IPS DF 6.9 (cell line): ENCODE data around the gene HNRNPC.
A peak's percentile ranks its signal among the peaks of the same experiment; 100 is the strongest.
"Not testable (repeated sequence)": the region's sequence is repeated elsewhere in the genome, so short reads cannot be mapped to it uniquely, and the experiment has no call there.

Source experiments
- DNase-seq: peaks from one replicate; pipeline ENCODE4 v3.0.0-alpha.2; 2013; ENCODE audit warnings: low read depth, low spot score
- H3K27ac ChIP-seq: one replicate; pipeline ENCODE4 v1.5.1; 2013; ENCODE audit warnings: low read length, control low read depth
- H3K27me3 ChIP-seq: 2 replicates; pipeline ENCODE4 v1.6.1; 2013; ENCODE audit warnings: mild to moderate bottlenecking, low read length; ENCODE audit not compliant: control insufficient read depth, insufficient read depth
- H3K36me3 ChIP-seq: 2 replicates; pipeline ENCODE4 v1.6.1; 2013; ENCODE audit warnings: low read length; ENCODE audit not compliant: control insufficient read depth, insufficient read depth
- H3K4me1 ChIP-seq: 2 replicates; pipeline ENCODE4 v1.6.1; 2013; ENCODE audit warnings: low read length; ENCODE audit not compliant: control insufficient read depth, insufficient read depth
- H3K4me3 ChIP-seq: 2 replicates; pipeline ENCODE4 v1.5.1; 2013; ENCODE audit warnings: mild to moderate bottlenecking, low read length
- H3K9me3 ChIP-seq: 2 replicates; pipeline ENCODE4 v1.6.1; 2013; ENCODE audit warnings: low read length, inconsistent platforms; ENCODE audit not compliant: control insufficient read depth, insufficient read depth
- WGBS: extraction: QIAGEN DNeasy Blood & Tissue Kit; methylation state at CpG from one replicate; pipeline ENCODE4 v1.1.7; 2013; ENCODE audit warnings: mixed read lengths, missing lambda C conversion rate; ENCODE audit not compliant: insufficient read length, insufficient coverage; 5-methylcytosine and 5-hydroxymethylcytosine counted together

HNRNPC gene

GRCh38 chr14:21269252-21270046, at the start of gene HNRNPC:
TSS of gene HNRNPC (minus strand) at chr14:21269442. CDS start at chr14:21234193, 35,249 bp downstream.
- Histone ChIP-seq H3K27me3 (no peaks in the 10 kb centered on the region), H3K9me3 (no peaks in the 10 kb centered on the region), H3K4me3 (peak within 1 kb of the TSS; percentile 89), H3K4me1 (no peaks in the 10 kb centered on the region), H3K27ac (no peak within 1 kb of the TSS), H3K36me3 (peaks cover 5% of the 10 kb centered on the region; the same call in 1 of the 2 replicates)
- WGBS: no CpG with 5 or more reads among the region's 49 CpGs
- peak; percentile 100 for DNase-seq

GRCh38 chr14:21317398-21317797, 48.2 kb upstream of the HNRNPC start:
- no peaks in the 10 kb centered on the region for H3K27me3 ChIP-seq
- H3K4me3 ChIP-seq: no peak overlapping the region
- no peaks in the 10 kb centered on the region for H3K36me3 ChIP-seq
- H3K9me3 ChIP-seq: no peaks in the 10 kb centered on the region
- no peak overlapping the region for H3K27ac ChIP-seq
- WGBS: no CpG with 5 or more reads among the region's 3 CpGs
- H3K4me1 ChIP-seq: no peaks in the 10 kb centered on the region
- no peak for DNase-seq

GRCh38 chr14:21313512-21313911, 44.3 kb upstream of the HNRNPC start:
- no peaks in the 10 kb centered on the region for H3K9me3 ChIP-seq
- DNase-seq: no peak
- no peaks in the 10 kb centered on the region for H3K27me3 ChIP-seq
- no peaks in the 10 kb centered on the region for H3K36me3 ChIP-seq
- no peak overlapping the region for H3K4me3 ChIP-seq
- no peaks in the 10 kb centered on the region for H3K4me1 ChIP-seq
- H3K27ac ChIP-seq: no peak overlapping the region
- no CpG with 5 or more reads among the region's 12 CpGs for WGBS

- WGBS: no CpG with 5 or more reads among the region's 2 CpGs
- no peaks in the 10 kb centered on the region; the same call in 1 of the 2 replicates for H3K4me1 ChIP-seq
These were observed 42.4 kb upstream of the HNRNPC start for GRCh38 chr14:21311614-21312013.

GRCh38 chr14:21309956-21310355, 40.7 kb upstream of the HNRNPC start:
- Histone ChIP-seq H3K27ac (no peak overlapping the region), H3K36me3 (no peaks in the 10 kb centered on the region), H3K4me1 (no peaks in the 10 kb centered on the region; the same call in 1 of the 2 replicates), H3K4me3 (no peak overlapping the region), H3K27me3 (no peaks in the 10 kb centered on the region), H3K9me3 (no peaks in the 10 kb centered on the region)
- WGBS: no CpG with 5 or more reads among the region's 3 CpGs
- no peak for DNase-seq

More at GRCh38 chr14:21311614-21312013, 42.4 kb upstream of the HNRNPC start:
- Histone ChIP-seq H3K4me3 (no peak overlapping the region), H3K27ac (no peak overlapping the region), H3K27me3 (no peaks in the 10 kb centered on the region), H3K36me3 (no peaks in the 10 kb centered on the region), H3K9me3 (no peaks in the 10 kb centered on the region)
- DNase-seq: no peak

- H3K4me3 ChIP-seq: no peak overlapping the region
- no CpG with 5 or more reads among the region's 8 CpGs for whole genome bisulfite sequencing
- H3K4me1 ChIP-seq: no peaks in the 10 kb centered on the region; the same call in 1 of the 2 replicates
- no peak overlapping the region for H3K27ac ChIP-seq
- DNase-seq: no peak
- no peaks in the 10 kb centered on the region for H3K36me3 ChIP-seq
- H3K27me3 ChIP-seq: no peaks in the 10 kb centered on the region
- H3K9me3 ChIP-seq: no peaks in the 10 kb centered on the region
These were observed 40.0 kb upstream of the HNRNPC start for GRCh38 chr14:21309238-21309636.

- no CpG with 5 or more reads among the region's 16 CpGs for WGBS
- no peak overlapping the region for H3K27ac ChIP-seq
These were observed 39.4 kb upstream of the HNRNPC start for GRCh38 chr14:21308479-21309237.

GRCh38 chr14:21308132-21308478, 38.9 kb upstream of the HNRNPC start:
- H3K4me3 ChIP-seq: peak overlapping the region; percentile 37; the same call in 1 of the 2 replicates
- H3K27ac ChIP-seq: no peak overlapping the region
- H3K36me3 ChIP-seq: no peaks in the 10 kb centered on the region
- H3K4me1 ChIP-seq: no peaks in the 10 kb centered on the region; the same call in 1 of the 2 replicates
- no peak for DNase-seq
- H3K27me3 ChIP-seq: no peaks in the 10 kb centered on the region
- no peaks in the 10 kb centered on the region for H3K9me3 ChIP-seq

More at GRCh38 chr14:21308479-21309237, 39.4 kb upstream of the HNRNPC start:
- Histone ChIP-seq H3K27me3 (no peaks in the 10 kb centered on the region), H3K9me3 (no peaks in the 10 kb centered on the region), H3K4me1 (no peaks in the 10 kb centered on the region; the same call in 1 of the 2 replicates), H3K4me3 (peak overlapping the region; percentile 37; the same call in 1 of the 2 replicates), H3K36me3 (no peaks in the 10 kb centered on the region)
- peak; percentile 92 for DNase-seq

- Histone ChIP-seq H3K4me1 (no peaks in the 10 kb centered on the region; the same call in 1 of the 2 replicates), H3K27ac (no peak overlapping the region), H3K36me3 (no peaks in the 10 kb centered on the region), H3K9me3 (no peaks in the 10 kb centered on the region), H3K27me3 (no peaks in the 10 kb centered on the region), H3K4me3 (no peak overlapping the region)
- DNase-seq: no peak
- no CpG with 5 or more reads among the region's 3 CpGs for WGBS
These were observed 38.4 kb upstream of the HNRNPC start for GRCh38 chr14:21307637-21308036.

- not testable (repeated sequence) for H3K27ac ChIP-seq, H3K36me3 ChIP-seq, H3K27me3 ChIP-seq, H3K4me3 ChIP-seq, H3K9me3 ChIP-seq, H3K4me1 ChIP-seq, DNase-seq
- WGBS: no CpG with 5 or more reads among the region's 2 CpGs
These were observed 33.5 kb upstream of the HNRNPC start for GRCh38 chr14:21302836-21303140.
